Embryonic facial prominence (tissue), 1 donor: ENCODE measurements around the gene SMIM5.
"Not testable (repeated sequence)": the region's sequence is repeated elsewhere in the genome, so short reads cannot be mapped to it uniquely, and the experiment has no call there.

Experiments used
- DNase-seq: peaks from one replicate; pipeline ENCODE4 v3.0.0-alpha.2; 2016; ENCODE audit errors: extremely low spot score

The SMIM5 gene, protein sequence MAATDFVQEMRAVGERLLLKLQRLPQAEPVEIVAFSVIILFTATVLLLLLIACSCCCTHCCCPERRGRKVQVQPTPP

DNA sequence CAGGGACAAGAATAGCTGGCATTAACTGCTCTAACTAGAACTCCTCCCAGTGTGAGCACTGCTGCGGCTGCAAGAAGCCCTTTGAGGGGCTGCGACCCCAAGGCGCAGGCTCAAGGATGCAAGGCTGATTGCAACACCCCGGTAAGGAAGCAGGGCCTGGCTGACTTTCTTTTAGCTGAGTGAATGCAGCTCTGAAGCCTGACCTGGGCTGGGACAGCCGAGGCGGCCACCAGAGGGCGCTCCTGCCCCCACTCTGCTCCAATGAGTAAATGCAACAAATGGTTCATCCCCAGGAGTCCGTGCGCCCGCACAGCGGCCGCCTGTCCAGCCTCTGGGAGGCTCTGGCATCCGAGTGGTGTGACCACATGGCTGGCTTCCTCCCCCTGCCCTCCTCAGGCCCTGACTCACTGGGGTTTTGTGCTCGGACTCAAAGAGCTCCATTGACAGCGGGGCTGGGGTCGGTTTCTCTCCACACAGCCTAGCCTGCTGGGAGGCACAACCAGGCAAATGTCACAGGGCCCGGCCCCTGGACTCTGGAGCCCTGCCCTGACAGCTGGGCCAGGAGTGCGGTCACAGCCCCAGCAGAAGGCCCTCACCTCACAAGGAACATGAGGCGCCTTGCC lies at the start of gene SMIM5:
SMIM5 (plus strand) TSS at position 572 of the 623 bp plus-strand sequence. CDS start 6,768 bp downstream, outside the sequence.
- peak; percentile 29 for DNase-seq

DNA sequence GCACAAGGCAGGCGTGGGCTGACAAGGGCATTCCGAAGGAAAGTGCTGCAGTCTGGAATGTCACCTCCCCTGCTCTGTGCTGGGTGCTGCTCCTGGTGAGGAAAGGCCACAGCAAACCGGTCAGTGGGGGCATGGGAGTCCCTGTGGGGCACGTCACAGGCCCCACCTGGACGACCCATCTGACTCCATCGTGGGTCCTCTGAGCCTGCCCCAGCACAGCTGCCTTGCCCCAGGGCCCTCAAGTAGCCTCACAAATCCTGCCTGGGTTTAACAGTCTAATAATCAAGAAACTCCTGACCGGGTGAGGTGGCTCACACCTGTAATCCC lies 48.4 kb upstream of the SMIM5 start:
- no peak for DNase-seq

DNA sequence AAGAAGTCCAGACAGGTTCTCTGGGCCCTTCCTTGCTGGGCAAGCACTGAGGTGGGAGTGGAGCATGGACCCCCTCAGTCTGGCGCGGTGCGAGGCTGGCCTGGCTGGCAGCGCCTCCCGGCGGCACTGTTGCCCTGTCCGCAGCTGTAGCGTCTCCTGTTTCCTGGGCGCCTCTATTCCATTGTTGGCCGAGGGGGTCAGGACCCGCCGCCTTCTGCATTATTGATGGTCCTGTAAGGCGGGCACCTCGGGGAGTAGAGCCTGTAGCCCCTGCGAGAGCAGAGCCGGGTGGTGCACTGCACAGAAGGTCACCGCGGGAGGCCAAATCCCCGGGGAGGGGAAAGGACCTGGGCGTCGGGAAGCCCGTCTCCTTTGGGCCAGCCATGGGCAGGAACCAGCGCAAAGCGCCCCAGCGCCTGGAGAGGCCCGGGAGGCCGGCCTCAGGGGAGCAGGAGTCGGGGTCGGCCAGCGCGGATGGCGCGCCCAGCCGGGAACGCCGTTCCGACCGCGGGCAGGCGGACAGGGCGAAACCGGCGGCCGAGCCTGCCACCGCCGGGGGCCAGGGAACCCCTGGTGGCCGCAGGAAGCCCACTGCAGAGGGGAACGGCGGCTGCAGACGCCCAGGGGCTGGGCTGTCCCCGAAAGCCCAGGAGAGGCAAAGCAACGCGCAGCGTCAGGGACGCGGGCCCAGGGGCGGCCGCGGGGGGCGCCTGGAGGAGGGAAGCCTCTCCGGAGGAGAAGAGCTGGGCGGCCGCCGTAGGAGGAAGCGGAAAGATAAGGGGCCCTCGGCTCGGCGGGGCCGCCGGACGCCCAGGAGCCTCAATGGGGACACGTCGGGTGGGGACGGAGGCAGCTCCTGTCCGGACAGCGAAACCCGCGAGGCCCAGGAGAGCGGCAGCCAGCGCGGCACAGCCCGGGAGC lies 45.3 kb upstream of the SMIM5 start, which contains the start of gene MYO15B:
MYO15B (plus strand) TSS at position 126 of the 921 bp plus-strand sequence; CDS start at position 384, 258 bp downstream.
- peak; percentile 43 for DNase-seq

DNA sequence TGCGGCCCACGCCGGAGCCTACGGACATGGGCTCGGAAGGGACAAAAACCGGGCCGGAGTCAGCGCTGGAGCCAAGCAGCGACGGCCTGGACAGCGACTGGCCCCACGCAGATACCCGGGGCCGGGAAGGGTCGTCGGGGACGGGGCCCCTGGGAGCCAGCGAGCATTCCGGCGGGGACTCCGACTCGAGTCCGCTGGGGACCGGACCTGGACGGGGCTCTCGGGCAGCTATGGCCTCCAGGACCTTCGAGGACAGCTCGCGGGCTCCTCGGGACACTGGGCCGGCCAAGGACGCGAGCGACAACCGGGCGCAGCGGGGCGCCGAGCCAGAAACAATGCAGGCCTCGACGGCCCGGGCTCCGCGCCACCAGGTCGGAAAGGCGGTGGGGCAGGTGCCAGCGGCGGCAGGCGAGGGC lies 44.6 kb upstream of the SMIM5 start:
- no peak for DNase-seq

DNA sequence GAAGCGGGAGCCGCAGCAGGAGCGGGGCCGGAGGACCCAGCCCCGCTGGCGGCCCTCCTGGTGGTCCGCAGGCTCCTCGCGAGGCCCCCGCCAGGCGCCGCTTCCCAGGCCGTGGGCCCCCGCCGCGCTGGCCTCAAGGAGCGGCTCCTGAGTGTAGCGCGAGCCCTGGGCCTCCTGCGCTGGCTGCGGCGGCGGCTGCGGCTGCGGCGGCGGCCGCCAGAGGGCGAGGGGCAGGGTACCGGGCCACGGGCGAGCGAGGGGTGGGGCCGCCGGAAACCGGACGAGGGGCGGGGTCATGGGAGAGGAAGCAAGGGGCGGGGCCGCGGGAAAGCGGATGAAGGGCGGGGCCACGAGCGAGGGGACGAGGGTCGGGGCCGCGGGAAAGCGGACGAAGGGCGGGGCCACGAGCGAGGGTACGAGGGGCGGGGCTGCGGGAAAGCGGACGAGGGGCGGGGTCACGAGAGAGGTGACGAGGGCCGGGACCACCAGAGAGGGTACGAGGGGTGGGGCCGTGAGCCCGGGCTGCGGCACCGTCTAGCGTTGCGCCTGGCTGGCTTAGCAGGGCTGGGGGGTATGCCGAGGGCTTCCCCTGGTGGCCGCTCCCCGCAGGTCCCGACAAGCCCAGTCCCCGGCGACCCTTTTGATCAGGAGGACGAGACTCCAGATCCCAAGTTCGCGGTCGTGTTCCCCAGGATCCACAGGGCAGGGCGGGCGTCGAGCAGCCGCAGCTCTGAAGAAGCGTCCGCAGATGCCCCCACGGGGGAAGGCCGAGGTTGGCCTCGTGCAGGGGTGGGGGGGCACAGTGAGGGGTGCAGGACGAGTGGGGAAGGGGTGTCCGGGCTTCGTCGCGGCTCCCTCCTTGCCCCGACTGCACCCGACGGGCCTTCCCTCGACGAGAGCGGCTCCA lies 44.0 kb upstream of the SMIM5 start:
- peak; percentile 71 for DNase-seq

DNA sequence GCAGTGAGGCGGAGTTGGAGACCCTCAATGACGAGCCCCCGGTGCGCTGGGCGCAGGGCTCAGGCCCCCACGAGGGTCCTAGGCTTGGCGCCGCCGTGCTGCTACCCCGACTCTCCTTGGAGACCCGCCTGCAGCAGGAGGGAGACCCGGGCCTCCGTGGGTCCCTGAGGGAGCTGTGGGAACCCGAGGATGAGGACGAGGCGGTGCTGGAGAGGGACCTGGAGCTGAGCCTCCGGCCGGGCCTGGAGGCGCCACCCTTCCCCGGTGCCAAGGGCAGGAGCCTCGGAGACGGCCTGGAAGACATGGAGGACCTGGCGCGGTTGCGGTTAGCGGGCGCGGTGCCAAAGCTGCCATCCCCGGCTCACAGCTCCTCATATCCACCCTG lies 43.3 kb upstream of the SMIM5 start:
- no peak for DNase-seq

DNA sequence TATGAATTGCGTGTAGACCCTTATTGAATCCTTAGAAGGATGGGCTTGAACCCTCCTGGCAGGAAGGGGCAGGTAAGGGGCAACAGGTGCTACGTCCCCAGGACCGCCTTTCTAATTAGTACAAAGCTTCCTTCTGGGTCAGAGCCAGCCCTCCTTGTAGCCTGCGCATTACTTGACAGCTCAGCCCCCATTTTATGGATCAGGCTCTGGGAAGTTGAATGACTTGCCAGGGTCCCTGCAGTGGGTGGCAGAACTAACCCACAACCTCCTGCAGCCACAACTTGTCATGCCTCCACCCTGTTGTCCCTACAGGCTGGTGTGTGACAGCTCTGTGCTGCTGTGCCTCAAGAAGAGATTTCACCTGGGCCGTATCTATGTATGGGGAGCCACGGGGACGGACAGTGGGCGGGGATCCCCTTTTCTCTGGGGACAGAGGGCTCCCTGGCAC lies 42.9 kb upstream of the SMIM5 start:
- DNase-seq = no peak

DNA sequence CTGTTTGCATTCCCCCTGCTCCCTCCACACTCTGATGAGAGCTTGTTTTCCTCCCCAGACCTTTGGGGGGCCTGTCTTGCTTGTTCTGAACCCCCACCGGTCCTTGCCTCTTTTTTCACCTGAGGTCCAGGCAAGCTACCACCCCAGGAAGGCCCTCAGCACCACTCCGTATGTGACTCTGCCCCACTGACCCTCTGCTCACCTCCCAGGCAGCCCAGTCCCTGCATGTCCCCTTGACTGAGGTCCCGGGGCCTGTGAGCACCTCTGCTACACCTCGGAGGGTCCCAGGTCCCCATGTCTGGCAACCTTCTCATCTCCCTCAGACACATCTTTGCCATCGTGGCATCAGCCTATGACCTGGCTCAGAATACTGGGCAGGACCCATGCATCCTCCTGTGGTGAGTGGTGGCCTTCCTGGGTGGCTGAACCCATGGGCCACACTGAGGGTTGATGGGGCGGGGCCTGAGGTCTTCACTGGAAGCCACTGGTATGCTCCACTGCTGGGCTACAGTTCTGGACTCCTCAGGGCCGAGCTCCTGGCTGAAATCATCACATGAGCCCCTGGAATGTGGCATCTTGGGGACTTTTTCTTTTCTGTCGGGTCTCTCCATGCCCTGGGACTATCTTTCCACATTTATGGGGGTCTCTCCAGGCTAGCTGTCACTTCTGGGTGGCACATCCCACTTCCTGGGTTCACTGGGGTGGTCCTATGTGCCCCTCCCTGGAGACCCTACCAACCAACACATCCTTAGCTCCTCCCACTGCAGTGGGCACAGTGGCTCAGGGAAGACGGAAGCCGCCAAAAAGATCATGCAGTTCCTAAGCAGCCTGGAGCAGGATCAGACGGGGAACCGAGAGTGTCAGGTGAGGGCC lies 42.1 kb upstream of the SMIM5 start:
- no peak for DNase-seq

DNA sequence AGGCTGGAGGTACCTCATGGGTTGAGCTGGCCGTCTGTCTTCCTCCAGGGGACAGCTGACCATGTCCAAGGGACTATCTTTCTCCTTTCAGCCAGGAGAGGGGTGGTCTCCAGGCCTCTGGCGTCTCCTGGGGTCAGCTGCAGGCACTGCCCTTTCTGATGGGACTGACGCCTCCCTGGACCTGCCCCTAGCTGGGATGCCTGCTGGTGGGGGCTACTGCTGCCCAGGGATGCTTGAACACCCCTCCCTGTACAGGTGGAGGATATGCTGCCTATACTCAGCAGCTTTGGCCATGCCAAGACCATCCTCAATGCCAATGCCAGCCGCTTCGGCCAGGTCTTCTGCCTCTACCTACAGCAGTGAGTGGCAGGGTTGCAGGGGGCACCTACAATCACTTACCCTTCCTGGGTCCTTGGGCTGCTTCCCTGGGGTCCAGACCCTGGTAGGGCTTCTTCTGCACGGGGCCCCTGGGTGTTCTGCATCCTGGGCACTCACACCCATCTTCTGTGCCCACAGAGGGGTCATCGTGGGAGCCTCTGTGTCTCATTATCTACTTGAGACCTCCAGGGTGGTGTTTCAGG lies 41.4 kb upstream of the SMIM5 start:
- no peak for DNase-seq

DNA sequence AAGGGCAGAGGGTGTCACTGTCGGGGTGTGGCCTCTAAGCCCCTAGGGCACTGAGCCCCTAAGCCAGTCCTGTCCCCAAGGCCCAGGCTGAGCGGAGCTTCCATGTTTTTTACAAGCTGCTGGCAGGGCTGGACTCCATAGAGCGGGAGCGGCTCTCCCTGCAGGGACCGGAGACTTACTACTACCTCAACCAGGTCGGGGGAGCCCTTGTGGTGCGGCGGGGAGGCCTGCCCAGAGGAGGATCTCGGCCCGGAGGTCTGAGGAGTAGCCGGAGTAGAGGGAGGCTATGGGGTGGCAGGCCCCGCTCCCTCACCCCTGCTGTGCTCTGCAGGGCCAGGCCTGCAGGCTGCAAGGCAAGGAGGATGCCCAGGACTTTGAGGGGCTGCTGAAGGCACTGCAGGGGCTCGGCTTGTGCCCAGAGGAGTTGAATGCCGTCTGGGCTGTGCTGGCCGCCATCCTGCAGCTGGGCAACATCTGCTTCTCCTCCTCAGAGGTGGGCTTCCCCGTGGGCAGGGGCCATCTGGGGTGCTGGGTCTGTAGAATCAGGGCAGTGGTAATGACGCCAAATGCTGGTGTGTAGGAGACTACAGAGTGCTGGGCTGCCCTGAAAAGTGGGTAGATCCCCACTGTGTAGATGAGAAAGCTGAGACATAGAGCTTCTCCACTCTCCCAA lies 40.8 kb upstream of the SMIM5 start:
- DNase-seq = no peak

DNA sequence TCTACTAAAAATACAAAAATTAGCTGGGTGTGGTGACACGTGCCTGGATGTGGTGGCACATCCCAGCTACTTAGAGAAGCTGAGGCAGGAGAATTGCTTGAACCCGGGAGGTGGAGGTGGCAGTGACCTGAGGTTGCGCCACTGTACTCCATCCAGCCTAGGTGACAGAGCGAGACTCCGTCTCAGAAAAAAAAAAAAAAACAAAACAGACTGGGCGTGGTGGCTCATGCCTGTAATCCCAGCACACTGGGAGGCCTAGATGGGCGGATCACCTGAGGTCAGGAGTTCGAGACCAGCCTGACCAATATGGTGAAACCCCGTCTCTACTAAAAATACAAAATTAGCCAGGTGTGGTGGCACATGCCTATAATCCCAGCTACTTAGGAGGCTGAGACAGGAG lies 39.8 kb upstream of the SMIM5 start:
- not testable (repeated sequence) for DNase-seq

DNA sequence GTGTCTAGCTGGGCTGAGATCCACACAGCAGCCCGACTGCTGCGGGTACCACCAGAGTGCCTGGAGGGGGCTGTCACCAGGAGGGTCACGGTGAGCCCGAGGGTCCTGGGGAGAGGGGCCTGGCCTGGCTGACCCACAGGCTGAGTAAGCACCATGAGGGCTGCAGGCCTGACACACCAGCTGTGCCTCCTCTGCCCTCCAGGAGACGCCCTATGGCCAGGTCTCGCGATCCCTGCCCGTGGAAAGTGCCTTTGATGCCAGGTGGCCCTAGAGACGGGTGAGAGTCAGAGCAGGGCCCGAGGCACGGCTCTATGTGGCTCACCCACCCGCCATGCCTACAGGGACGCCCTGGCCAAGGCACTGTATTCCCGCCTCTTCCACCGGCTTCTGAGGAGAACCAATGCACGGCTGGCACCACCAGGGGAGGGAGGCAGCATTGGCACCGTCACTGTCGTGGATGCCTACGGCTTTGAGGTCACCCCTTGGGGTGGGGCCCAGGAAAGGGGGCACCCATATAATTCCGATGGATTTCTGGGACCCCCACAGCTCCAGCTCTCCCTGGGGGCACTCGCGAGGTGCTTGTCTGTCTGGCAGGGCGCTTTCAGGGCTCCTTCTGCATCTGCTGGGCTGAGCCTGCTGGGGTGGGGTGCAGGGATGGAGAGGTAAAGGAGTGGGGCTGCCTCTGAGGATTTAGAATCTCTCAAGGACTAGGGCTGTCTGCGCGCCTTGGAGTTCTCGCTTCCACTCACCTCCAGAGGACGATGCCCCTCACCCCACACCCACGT lies 38.5 kb upstream of the SMIM5 start:
- DNase-seq = no peak

DNA sequence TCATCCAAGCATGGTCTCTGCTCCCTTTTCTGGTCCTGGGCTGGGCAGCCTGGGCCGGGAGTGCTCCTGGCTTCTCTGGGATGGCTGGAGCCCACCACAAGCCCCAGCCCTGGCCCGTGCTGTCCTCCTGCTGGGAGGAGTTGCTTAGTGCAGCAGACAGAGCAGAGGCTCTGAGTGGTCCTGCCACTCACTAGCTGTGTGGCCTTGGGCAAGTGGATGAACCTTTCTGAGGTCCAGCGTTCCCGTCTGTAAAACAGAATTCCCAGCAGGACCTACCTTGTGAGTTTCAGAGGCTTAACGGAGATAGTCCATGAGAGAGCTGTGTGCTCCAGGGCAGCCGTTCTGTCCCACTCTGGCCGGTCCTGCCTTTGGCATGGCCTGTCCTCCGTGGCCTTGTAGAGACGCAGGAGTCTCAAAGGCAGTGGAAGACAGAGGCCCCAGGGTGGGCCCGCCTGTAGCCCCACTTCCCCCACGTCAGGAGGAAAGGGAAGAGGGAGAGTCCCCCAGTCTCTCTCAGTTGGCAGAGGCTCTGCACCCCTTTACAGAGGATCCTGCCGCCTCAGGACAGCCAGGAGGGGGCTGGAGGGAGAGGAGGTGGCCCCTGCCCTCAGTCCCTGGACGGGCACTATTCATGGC lies 37.8 kb upstream of the SMIM5 start:
- DNase-seq = no peak

DNA sequence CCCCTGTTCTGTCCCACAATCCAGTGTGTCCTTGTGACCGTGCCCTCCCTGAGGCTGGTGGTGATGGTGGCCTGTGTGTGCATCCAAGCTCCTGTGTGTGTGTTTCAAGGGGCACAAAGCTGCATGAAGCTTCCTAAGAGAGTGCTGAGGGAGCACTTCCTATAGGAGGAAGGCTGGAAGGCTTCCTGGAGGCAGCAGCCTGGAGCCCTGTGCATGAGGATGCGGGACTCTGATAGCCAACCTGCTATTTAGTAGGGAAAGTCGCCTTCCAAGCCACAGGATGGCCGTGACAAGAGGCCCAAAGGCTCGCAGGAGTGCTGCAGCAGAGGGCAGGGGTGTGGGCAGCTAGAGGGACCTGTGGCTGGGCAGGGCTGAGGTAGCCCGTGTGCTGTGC lies 37.3 kb upstream of the SMIM5 start:
- DNase-seq = no peak

DNA sequence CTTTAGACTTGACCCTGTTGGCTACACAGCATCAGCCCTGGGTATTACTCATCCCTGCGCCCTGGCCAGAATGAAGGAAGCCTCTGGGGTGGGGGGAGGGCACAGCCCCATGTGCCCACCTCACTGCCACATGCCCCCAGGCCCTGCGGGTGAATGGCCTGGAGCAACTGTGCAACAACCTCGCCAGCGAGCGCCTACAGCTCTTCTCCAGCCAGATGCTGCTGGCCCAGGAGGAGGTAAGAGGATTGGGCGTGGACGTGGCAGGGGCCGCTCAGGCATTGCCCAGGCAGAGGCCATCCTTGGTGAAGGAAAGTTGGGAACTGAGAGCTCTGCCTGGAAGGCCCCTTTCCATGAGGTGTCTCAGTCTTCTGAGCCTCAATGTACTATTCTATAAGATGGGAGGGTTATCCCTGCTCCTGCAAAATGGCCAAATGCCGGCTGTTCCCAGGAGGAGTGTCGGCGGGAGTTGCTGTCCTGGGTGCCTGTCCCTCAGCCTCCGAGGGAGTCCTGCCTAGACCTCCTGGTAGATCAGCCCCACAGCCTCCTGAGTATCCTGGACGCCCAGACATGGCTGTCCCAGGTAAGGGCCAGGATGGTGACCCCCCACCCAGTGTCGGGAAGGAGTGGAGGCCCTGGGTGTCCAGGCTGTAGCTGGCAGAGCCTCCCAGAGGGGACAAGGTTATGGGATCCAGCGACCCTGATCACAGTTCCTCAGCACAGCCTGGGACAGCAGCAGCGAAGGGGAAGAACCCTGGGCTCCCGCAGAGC lies 36.7 kb upstream of the SMIM5 start:
- DNase-seq = no peak

DNA sequence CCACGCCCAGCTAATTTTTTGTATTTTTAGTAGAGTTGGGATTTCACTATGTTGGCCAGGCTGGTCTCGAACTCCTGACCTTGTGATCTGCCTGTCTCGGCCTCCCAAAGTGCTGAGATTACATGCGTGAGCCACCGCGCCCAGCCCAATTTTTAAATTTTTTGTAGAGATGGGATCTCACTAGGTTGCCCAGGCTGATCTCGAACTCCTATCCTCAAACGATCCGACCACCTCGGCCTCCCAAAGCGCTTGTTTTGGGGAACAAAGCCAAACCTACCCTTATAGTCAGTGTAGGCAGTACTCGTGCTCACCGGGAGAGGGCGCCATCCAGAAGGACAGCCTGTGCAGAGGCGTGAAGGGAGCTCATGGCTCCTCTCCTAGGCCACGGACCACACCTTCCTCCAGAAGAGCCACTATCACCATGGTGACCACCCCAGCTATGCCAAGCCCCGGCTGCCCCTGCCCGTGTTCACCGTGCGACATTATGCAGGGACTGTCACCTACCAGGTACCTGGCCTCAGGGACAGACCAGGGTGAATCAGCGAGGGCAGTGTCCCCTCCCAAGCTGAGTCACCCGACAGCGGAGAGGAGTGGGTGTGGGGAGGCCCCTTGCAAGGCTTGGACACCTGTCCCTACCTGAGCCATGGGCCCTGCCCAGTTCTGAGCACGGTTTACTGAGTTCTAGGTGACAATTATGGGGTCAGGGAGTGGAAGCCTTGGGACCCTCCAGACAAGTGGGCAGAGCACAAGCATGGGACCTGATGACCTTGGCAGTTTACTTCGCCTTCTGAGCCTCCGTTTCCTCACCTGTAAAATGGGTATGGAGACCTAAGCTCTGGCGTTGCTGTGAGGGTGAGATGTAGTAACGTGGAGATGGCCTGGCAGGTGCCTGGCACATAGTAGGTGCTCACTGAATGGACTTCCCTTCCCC lies 31.9 kb upstream of the SMIM5 start:
- DNase-seq = no peak

DNA sequence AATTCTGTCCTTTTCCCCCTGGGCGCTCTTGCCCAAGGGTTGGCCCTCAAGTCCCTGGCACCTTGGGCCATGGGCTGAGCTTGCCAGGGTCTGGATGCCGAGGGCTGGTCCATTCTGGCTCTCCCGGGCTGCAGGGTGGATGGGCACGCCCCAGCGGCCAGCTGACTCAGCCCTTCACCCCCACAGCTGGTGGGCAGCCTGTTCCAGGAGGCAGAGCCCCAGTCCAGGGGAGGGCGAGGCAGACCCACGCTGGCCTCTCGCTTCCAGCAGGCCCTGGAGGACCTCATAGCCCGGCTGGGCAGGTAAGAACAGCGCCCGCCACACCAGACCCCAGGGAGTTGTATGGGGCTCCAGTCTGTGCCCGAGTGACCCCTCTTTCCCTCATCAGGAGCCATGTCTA lies 30.6 kb upstream of the SMIM5 start:
- DNase-seq = no peak
